ENCODE data around the gene DNM3.
"Not testable (repeated sequence)": the region's sequence is repeated elsewhere in the genome, so short reads cannot be mapped to it uniquely, and the experiment has no call there.

Gene DNM3

GRCh38 chr1:172071746-172072145 is 230.4 kb downstream of the DNM3 start:
- no peaks in the 10 kb centered on the region for H3K9me2 ChIP-seq (replicated peaks; ENCODE audit: control insufficient read depth, low read length)
- H3F3A ChIP-seq (ENCODE audit: control insufficient read depth, insufficient read depth) = no peaks in the 10 kb centered on the region
- H3K9me3 ChIP-seq (ENCODE audit: control insufficient read depth, insufficient read depth, low read length) = no peaks in the 10 kb centered on the region
- H4K20me1 ChIP-seq (ENCODE audit: control insufficient read depth, insufficient read depth, low read depth, low read length) = no peaks in the 10 kb centered on the region
- no peaks in the 10 kb centered on the region for H3K27me3 ChIP-seq (ENCODE audit: control insufficient read depth, low read length)
- H3K36me3 ChIP-seq (ENCODE audit: control insufficient read depth, low read length) = no peaks in the 10 kb centered on the region
- H3K4me3 ChIP-seq (ENCODE audit: low read length) = no peak overlapping the region
- H3K79me2 ChIP-seq (ENCODE audit: control insufficient read depth, low read length) = no peaks in the 10 kb centered on the region
- TF ChIP-seq CTCF (IDR thresholded peaks at IDR 0.05; ENCODE audit: low read depth, low read length, poor library complexity, severe bottlenecking) (no peak), EZH2phosphoT487 (IDR thresholded peaks at IDR 0.05; ENCODE audit: borderline replicate concordance, low read length) (no peak)
- no peaks in the 10 kb centered on the region for H3K4me1 ChIP-seq (ENCODE audit: control insufficient read depth, low read length)
- no peak overlapping the region for H3K4me2 ChIP-seq (ENCODE audit: low read length)
- H3K27ac ChIP-seq (ENCODE audit: low read depth, low read length) = no peak overlapping the region

GRCh38 chr1:172079859-172080258 is 238.6 kb downstream of the DNM3 start:
- not testable (repeated sequence) for H3K36me3 ChIP-seq (ENCODE audit: control insufficient read depth, low read length); H3K27ac ChIP-seq (ENCODE audit: low read depth, low read length); H3K27me3 ChIP-seq (ENCODE audit: control insufficient read depth, low read length)

GRCh38 chr1:172083191-172083590 is 241.9 kb downstream of the DNM3 start:
- Histone ChIP-seq H3K4me3 (ENCODE audit: low read length) (no peak overlapping the region), H3K9me2 (replicated peaks; ENCODE audit: control insufficient read depth, low read length) (no peaks in the 10 kb centered on the region), H3F3A (ENCODE audit: control insufficient read depth, insufficient read depth) (no peaks in the 10 kb centered on the region), H3K27me3 (ENCODE audit: control insufficient read depth, low read length) (no peaks in the 10 kb centered on the region), H3K4me2 (ENCODE audit: low read length) (no peak overlapping the region), H3K36me3 (ENCODE audit: control insufficient read depth, low read length) (no peaks in the 10 kb centered on the region), H3K9me3 (ENCODE audit: control insufficient read depth, insufficient read depth, low read length) (no peaks in the 10 kb centered on the region), H3K4me1 (ENCODE audit: control insufficient read depth, low read length) (no peaks in the 10 kb centered on the region), H4K20me1 (ENCODE audit: control insufficient read depth, insufficient read depth, low read depth, low read length) (no peaks in the 10 kb centered on the region), H3K27ac (ENCODE audit: low read depth, low read length) (no peak overlapping the region), H3K79me2 (ENCODE audit: control insufficient read depth, low read length) (no peaks in the 10 kb centered on the region)
- no peak for TF ChIP-seq CTCF (IDR thresholded peaks at IDR 0.05; ENCODE audit: low read depth, low read length, poor library complexity, severe bottlenecking)
- no peak for TF ChIP-seq EZH2phosphoT487 (IDR thresholded peaks at IDR 0.05; ENCODE audit: borderline replicate concordance, low read length)

More at GRCh38 chr1:172079859-172080258, 238.6 kb downstream of the DNM3 start:
- H3K9me2 ChIP-seq (replicated peaks; ENCODE audit: control insufficient read depth, low read length); H3K9me3 ChIP-seq (ENCODE audit: control insufficient read depth, insufficient read depth, low read length); H3K4me2 ChIP-seq (ENCODE audit: low read length); H3K79me2 ChIP-seq (ENCODE audit: control insufficient read depth, low read length); H4K20me1 ChIP-seq (ENCODE audit: control insufficient read depth, insufficient read depth, low read depth, low read length); H3K4me1 ChIP-seq (ENCODE audit: control insufficient read depth, low read length); H3F3A ChIP-seq (ENCODE audit: control insufficient read depth, insufficient read depth); H3K4me3 ChIP-seq (ENCODE audit: low read length): not testable (repeated sequence)

- no peaks in the 10 kb centered on the region for H3K9me3 ChIP-seq (ENCODE audit: control insufficient read depth, insufficient read depth, low read length)
- TF ChIP-seq CTCF (IDR thresholded peaks at IDR 0.05; ENCODE audit: low read depth, low read length, poor library complexity, severe bottlenecking) (no peak), EZH2phosphoT487 (IDR thresholded peaks at IDR 0.05; ENCODE audit: borderline replicate concordance, low read length) (no peak)
- H4K20me1 ChIP-seq (ENCODE audit: control insufficient read depth, insufficient read depth, low read depth, low read length) = no peaks in the 10 kb centered on the region
- no peaks in the 10 kb centered on the region; the same call in 1 of the 2 replicates for H3K27me3 ChIP-seq (ENCODE audit: control insufficient read depth, low read length)
- H3K36me3 ChIP-seq (ENCODE audit: control insufficient read depth, low read length) = no peaks in the 10 kb centered on the region
- no peaks in the 10 kb centered on the region for H3K9me2 ChIP-seq (replicated peaks; ENCODE audit: control insufficient read depth, low read length)
- H3K4me2 ChIP-seq (ENCODE audit: low read length) = no peak overlapping the region
- H3F3A ChIP-seq (ENCODE audit: control insufficient read depth, insufficient read depth) = no peaks in the 10 kb centered on the region
- H3K4me1 ChIP-seq (ENCODE audit: control insufficient read depth, low read length) = no peaks in the 10 kb centered on the region
- H3K79me2 ChIP-seq (ENCODE audit: control insufficient read depth, low read length) = no peaks in the 10 kb centered on the region
- H3K27ac ChIP-seq (ENCODE audit: low read depth, low read length) = no peak overlapping the region
- H3K4me3 ChIP-seq (ENCODE audit: low read length) = no peak overlapping the region
Observed at GRCh38 chr1:172084876-172085275, 243.6 kb downstream of the DNM3 start.

Data from DOHH2 (cell line).